ENCODE data around the gene CPLX3. TPM values are rescaled to one million over a fixed set of nuclear protein-coding genes. Genes with fewer than 3 reads are reported as not detected.

CPLX3 gene
- polyA plus RNA-seq, 1 experiment: not detected

GRCh38 chr15:74823324-74823723 lies 3.1 kb upstream of the CPLX3 start:
- DNase-seq (ENCODE audit: low read depth, low spot score): no peak
- H3K27ac ChIP-seq (ENCODE audit: low read depth, low read length): no peak overlapping the region
- POLR2A ChIA-PET: interaction anchor here (0.6 kb wide), 1 partner anchor 13 kb away, joined by 10 read pairs; no protein-coding TSS in a partner anchor
- CTCF ChIA-PET: no interaction called here
- no peaks in the 10 kb centered on the region; the same call in 1 of the 2 replicates for H3K9me3 ChIP-seq (ENCODE audit: control insufficient read depth, insufficient read depth, low read length)
- TF ChIP-seq CTCF (IDR thresholded peaks at IDR 0.05; ENCODE audit: low read depth, low read length): no peak
- no peak overlapping the region for H3K4me3 ChIP-seq (ENCODE audit: low read depth, low read length)
- H3K27me3 ChIP-seq (ENCODE audit: control insufficient read depth, insufficient read depth, low read length): peaks cover 37% of the 10 kb centered on the region

- POLR2A ChIA-PET: interaction anchor here (0.5 to 0.6 kb wide), 2 partner anchors 11 to 41 kb away, joined by 4 to 6 read pairs; no protein-coding TSS in a partner anchor
- CTCF ChIA-PET: interaction anchor here (0.7 to 1.3 kb wide), 4 partner anchors 11 to 629 kb away, joined by 3 to 4 read pairs (median 3); no protein-coding TSS in a partner anchor
- TF ChIP-seq CTCF (IDR thresholded peaks at IDR 0.05; ENCODE audit: low read depth, low read length): no peak
Observed at GRCh38 chr15:74824976-74825375, 1.5 kb upstream of the CPLX3 start.

GRCh38 chr15:74825866-74826265 lies 561 bp upstream of the CPLX3 start:
- H3K27ac ChIP-seq (ENCODE audit: low read depth, low read length): no peak overlapping the region
- no peak overlapping the region for H3K4me3 ChIP-seq (ENCODE audit: low read depth, low read length)
- H3K9me3 ChIP-seq (ENCODE audit: control insufficient read depth, insufficient read depth, low read length): no peaks in the 10 kb centered on the region; the same call in 1 of the 2 replicates
- TF ChIP-seq CTCF (IDR thresholded peaks at IDR 0.05; ENCODE audit: low read depth, low read length): no peak
- ChIA-PET CTCF (interaction anchor here (1.3 kb wide), 1 partner anchor 10 kb away, joined by 4 read pairs; no protein-coding TSS in a partner anchor), POLR2A (interaction anchor here (0.6 kb wide), 1 partner anchor 12 kb away, joined by 4 read pairs; no protein-coding TSS in a partner anchor)
- no peak for DNase-seq (ENCODE audit: low read depth, low spot score)
- H3K27me3 ChIP-seq (ENCODE audit: control insufficient read depth, insufficient read depth, low read length): peaks cover 43% of the 10 kb centered on the region

More at GRCh38 chr15:74824976-74825375, 1.5 kb upstream of the CPLX3 start:
- Histone ChIP-seq H3K27me3 (ENCODE audit: control insufficient read depth, insufficient read depth, low read length) (peaks cover 43% of the 10 kb centered on the region), H3K4me3 (ENCODE audit: low read depth, low read length) (no peak overlapping the region), H3K27ac (ENCODE audit: low read depth, low read length) (no peak overlapping the region), H3K9me3 (ENCODE audit: control insufficient read depth, insufficient read depth, low read length) (no peaks in the 10 kb centered on the region; the same call in 1 of the 2 replicates)
- no peak for DNase-seq (ENCODE audit: low read depth, low spot score)

DNA sequence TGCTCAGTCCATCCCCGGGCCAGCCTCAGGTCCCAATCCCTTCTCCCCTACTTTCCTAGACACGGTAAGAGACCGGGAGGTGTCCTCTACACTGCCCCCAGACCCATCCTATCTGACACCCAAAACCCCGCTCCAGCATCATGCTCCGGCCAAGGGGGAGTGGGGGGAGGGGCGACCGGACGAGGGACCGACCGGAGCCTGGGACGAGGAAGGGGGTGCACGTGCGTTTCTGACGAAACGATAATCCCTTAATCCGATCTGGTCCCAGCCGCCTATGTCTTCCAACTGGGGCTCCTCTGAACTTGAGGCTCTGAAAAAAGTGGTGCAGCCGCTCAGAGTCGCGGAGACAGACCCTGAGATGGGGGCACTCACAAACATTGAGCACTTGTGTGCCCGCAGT lies 494 bp downstream of the CPLX3 start:
- ChIA-PET POLR2A (no interaction called here), CTCF (no interaction called here)
- TF ChIP-seq CTCF (IDR thresholded peaks at IDR 0.05; ENCODE audit: low read depth, low read length): no peak
- Histone ChIP-seq H3K9me3 (ENCODE audit: control insufficient read depth, insufficient read depth, low read length) (no peaks in the 10 kb centered on the region; the same call in 1 of the 2 replicates), H3K27me3 (ENCODE audit: control insufficient read depth, insufficient read depth, low read length) (peaks cover 43% of the 10 kb centered on the region), H3K27ac (ENCODE audit: low read depth, low read length) (no peak overlapping the region), H3K4me3 (ENCODE audit: low read depth, low read length) (no peak overlapping the region)
- DNase-seq (ENCODE audit: low read depth, low spot score): no peak

DNA sequence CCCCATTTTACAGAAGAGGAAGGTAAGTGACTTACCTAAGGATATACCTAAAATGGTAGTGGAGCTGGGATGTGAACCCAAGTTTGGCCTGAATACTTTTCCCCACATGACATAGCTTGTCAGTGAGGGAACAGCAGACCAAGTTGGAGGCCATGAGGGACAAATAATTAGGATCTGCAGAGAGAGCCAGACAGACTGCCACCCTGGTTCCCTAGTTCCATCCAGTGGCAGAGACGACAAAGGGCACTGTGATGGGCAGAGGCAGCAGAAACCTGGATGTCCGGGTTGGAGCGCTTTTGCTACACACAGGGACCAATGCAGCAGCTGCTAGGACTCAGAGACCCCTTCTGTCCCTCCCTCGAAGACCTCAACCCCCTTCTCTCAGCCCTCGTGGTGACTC lies 1.2 kb downstream of the CPLX3 start:
- H3K27me3 ChIP-seq (ENCODE audit: control insufficient read depth, insufficient read depth, low read length): peaks cover 43% of the 10 kb centered on the region
- no peak for DNase-seq (ENCODE audit: low read depth, low spot score)
- no peak for TF ChIP-seq CTCF (IDR thresholded peaks at IDR 0.05; ENCODE audit: low read depth, low read length)
- POLR2A ChIA-PET: no interaction called here
- no peaks in the 10 kb centered on the region; the same call in 1 of the 2 replicates for H3K9me3 ChIP-seq (ENCODE audit: control insufficient read depth, insufficient read depth, low read length)
- CTCF ChIA-PET: interaction anchor here (0.6 to 0.7 kb wide), 2 partner anchors 57 to 74 kb away, joined by 3 read pairs; no protein-coding TSS in a partner anchor
- H3K27ac ChIP-seq (ENCODE audit: low read depth, low read length): no peak overlapping the region
- H3K4me3 ChIP-seq (ENCODE audit: low read depth, low read length): no peak overlapping the region

Measured in AG04450 (cell line).